Activated naive CD8-positive, alpha-beta T cell treated with anti-CD3 and anti-CD28 coated beads for 36 hours (primary cell): ENCODE data around the gene CLPSL2. TPM values are rescaled to one million over a fixed set of nuclear protein-coding genes. Genes with fewer than 3 reads are reported as not detected.

Source experiments
- DNase-seq: peaks from one replicate; pipeline ENCODE4 v3.0.0; 2021
- H3K27ac Mint-ChIP-seq: one replicate; pipeline ENCODE4 v1.8.0; 2022; ENCODE audit warnings: mild to moderate bottlenecking, moderate library complexity, mixed read lengths
- H3K27me3 Mint-ChIP-seq: one replicate; pipeline ENCODE4 v1.8.0; 2022; ENCODE audit warnings: mild to moderate bottlenecking, mixed read lengths
- H3K36me3 Mint-ChIP-seq: one replicate; pipeline ENCODE4 v1.8.0; 2021; ENCODE audit warnings: mild to moderate bottlenecking, mixed read lengths
- H3K4me1 Mint-ChIP-seq: one replicate; pipeline ENCODE4 v1.8.0; 2021; ENCODE audit warnings: mixed read lengths
- H3K4me3 Mint-ChIP-seq: one replicate; pipeline ENCODE4 v1.8.0; 2022; ENCODE audit warnings: mild to moderate bottlenecking, moderate library complexity, mixed read lengths
- H3K9me3 Mint-ChIP-seq: one replicate; pipeline ENCODE4 v1.8.0; 2022; ENCODE audit warnings: mixed read lengths
- total RNA-seq, 2 experiments: library from RNA; stranded (reverse); gene quantifications; one replicate each; pipeline ENCODE4 v1.2.3, GENCODE V29; 2021

CLPSL2 gene
- total RNA-seq, 2 experiments from 2014 or later: not detected

DNA sequence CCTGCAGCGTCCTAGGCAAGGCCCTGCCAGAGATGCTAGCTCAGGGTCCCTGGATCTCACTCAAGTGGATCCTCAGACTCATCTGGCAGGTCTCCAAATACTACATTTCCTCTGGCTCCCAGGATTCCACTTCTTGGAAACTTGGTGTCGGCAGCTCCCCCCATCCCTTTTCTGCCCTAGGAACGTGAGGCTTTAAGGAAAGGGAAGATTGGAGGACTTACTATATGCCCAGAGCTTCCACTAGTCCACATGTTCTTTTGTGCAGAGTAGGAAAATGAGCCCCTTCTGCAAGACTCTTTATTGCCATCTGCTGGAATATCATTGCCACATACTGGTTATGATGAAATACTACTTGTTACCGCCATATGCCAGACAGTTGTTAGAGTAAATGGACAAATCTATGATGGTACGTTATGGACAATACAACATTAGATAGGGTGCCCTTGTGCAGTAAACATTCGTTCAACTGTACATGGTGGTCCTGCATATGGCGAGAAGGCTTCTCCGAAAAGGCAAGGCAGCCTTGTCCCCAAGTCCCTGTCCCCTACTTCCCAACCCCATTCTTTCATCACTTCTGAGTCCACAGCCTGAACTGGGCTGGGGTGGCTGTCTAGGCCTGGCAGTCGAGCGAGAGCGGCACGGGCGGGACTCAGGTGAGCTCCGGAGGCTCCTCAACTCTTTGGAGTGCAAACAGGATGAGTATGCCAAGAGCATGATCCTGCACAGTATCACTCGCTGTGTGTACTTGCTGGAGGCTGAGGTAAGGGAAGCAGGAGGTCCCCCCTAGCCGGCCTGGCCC is 38.8 kb upstream of the CLPSL2 start:
- peak overlapping the region; percentile 83 for H3K27ac Mint-ChIP-seq
- peak overlapping the region; percentile 38 for H3K4me3 Mint-ChIP-seq
- H3K9me3 Mint-ChIP-seq: no peaks in the 10 kb centered on the region
- H3K27me3 Mint-ChIP-seq: no peaks in the 10 kb centered on the region
- H3K36me3 Mint-ChIP-seq: peaks cover 5% of the 10 kb centered on the region
- peaks cover 28% of the 10 kb centered on the region for H3K4me1 Mint-ChIP-seq
- no peak for DNase-seq

DNA sequence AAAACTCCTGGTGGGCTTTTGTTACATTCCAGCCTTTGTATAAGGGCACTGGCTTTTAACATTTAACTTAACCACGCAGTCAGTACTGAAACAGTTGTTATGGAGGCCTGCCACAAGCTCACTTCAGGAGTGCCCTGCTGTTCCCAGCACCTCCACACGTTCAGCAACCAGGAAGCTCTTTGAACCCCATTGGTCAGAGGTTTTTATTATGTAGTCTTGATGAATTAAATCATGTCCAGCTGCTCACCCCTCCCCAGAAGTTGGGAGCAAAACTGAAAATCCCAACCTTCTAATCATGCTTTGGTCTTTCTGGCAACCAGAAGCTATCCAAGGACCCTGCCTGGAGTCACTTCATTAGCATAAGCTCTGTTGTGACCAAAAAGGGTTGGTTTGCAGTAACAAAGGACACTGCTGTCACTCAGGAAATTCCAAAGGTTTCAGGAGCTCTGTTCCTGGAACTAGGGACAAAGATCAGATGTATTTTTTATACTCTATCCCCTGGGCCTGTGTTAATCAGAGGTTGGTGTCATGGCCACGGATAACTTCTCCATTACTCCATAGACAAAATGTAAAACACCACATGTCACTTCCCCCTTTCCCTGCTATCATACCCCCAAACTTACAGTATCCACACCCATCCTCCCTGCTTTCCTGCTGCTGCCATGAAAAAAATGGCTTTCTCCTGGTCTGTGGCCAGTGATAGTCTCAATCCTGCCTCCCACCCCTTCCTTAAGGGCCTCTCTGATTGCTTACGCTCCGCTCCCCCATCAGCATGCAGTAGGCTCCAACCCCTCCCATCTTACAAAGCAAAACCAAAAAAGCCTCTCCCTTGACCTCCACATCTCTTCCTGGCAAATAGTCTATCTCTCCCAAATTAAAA is 36.5 kb upstream of the CLPSL2 start:
- H3K27me3 Mint-ChIP-seq: no peaks in the 10 kb centered on the region
- no peaks in the 10 kb centered on the region for H3K36me3 Mint-ChIP-seq
- no peak overlapping the region for H3K4me3 Mint-ChIP-seq
- peaks cover 14% of the 10 kb centered on the region for H3K4me1 Mint-ChIP-seq
- no peaks in the 10 kb centered on the region for H3K9me3 Mint-ChIP-seq
- DNase-seq: no peak
- no peak overlapping the region for H3K27ac Mint-ChIP-seq

DNA sequence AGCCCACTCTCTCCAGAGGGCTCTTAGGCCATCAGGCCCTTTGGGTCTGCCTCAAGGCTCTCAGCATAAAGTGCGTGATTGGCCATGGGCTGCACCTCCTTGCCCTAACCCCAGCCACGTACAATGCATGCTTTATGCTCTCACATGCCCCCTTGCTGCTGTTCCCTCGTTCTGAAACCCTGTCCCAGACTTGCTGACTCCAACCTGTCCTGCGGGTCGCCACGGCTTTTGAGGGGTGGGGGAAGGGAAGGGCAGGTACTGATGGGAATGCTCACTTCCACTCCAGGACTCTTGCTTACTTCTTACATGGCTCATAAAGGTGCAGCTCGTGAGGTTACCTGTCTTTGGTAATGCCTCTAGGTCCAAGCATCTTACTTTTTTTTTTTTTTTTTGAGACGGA is 33.6 kb upstream of the CLPSL2 start:
- Mint-ChIP-seq H3K9me3 (peaks cover 3% of the 10 kb centered on the region), H3K27me3 (no peaks in the 10 kb centered on the region), H3K36me3 (no peaks in the 10 kb centered on the region), H3K27ac (no peak overlapping the region), H3K4me1 (peaks cover under 1% of the 10 kb centered on the region), H3K4me3 (no peak overlapping the region)
- no peak for DNase-seq

DNA sequence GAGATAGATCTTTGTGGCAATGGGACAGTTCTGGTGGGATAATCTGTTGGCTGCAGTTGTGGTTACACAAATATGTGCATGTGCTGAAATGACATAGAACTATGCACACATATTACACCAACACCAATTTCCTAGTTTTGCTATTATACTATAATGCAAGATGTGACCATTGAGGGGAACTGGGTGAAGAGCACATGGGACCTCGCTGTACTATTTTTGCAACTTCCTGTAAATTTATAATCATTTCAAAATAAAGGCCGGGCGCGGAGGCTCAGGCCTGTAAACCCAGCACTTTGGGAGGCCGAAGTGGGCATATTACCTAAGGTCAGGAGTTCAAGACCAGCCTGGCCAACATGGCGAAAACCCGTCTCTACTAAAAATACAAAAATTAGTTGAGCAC is 30.9 kb upstream of the CLPSL2 start:
- H3K4me1 Mint-ChIP-seq: peaks cover 1% of the 10 kb centered on the region
- H3K27me3 Mint-ChIP-seq: no peaks in the 10 kb centered on the region
- no peak overlapping the region for H3K4me3 Mint-ChIP-seq
- no peak overlapping the region for H3K27ac Mint-ChIP-seq
- DNase-seq: no peak
- peaks cover 2% of the 10 kb centered on the region for H3K36me3 Mint-ChIP-seq
- H3K9me3 Mint-ChIP-seq: peaks cover 7% of the 10 kb centered on the region

DNA sequence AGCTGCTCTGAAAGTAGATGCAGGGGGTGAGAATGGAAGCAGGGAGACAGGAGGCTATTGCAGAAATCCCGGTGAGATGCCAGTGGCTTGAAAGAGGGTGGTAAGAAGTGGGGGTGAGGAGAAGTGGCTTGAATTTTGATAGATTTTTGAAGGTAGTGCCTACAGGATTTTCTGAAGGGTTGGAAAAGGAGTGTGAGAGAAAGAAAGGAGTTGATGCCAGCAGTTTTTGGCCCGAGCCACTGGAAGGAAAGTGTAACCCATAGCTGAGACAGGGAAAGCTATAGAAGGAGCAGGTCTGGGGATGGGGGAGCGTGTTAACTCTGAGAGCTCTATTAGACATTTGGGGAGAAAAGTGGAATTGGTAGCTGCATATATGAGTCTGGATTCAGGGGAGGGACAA is 29.9 kb upstream of the CLPSL2 start:
- DNase-seq: no peak
- Mint-ChIP-seq H3K27me3 (no peaks in the 10 kb centered on the region), H3K36me3 (peaks cover 2% of the 10 kb centered on the region), H3K4me3 (no peak overlapping the region), H3K4me1 (peaks cover 2% of the 10 kb centered on the region), H3K27ac (no peak overlapping the region), H3K9me3 (peaks cover 7% of the 10 kb centered on the region)

DNA sequence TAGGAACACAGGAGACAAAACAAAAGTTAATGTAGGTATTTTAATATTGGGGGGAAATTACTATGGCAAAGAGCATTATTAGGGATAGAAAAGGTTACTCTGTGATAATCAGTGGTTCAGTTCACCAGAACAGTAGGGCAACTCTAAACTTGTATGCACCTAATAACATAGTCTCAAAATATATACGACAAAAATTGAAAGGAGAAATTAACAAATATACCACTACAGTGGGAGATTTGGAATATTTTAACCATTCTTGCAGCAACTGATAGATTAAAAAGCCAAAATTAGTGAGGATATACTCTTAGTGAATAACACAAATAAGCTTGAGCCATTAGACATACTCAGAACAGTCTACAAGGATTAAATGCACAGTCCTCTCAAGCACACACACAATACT is 28.5 kb upstream of the CLPSL2 start:
- H3K36me3 Mint-ChIP-seq: peaks cover 2% of the 10 kb centered on the region
- H3K27ac Mint-ChIP-seq: no peak overlapping the region
- no peak for DNase-seq
- peaks cover 7% of the 10 kb centered on the region for H3K9me3 Mint-ChIP-seq
- H3K4me1 Mint-ChIP-seq: peaks cover 2% of the 10 kb centered on the region
- no peaks in the 10 kb centered on the region for H3K27me3 Mint-ChIP-seq
- no peak overlapping the region for H3K4me3 Mint-ChIP-seq

DNA sequence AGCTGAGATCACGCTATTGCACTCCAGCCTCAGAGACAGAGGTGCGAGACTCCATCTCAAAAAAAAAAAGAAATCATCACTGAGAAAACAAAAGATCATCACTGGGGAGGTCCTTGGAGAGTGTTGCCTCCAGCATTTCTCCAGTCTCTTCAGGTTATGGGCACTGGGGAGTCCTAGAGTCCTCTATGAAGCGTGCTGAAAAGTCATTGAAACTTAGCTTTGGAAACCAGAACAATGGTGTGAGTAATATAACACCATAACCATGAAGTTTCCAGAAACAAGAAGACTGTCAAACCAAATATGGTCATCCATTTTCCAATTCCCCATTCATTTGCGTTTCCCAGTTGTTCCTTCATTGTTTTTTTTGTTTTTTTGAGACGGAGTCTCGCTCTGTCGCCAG is 25.8 kb upstream of the CLPSL2 start:
- Mint-ChIP-seq H3K4me3 (no peak overlapping the region), H3K27me3 (no peaks in the 10 kb centered on the region), H3K9me3 (peaks cover 7% of the 10 kb centered on the region), H3K36me3 (peaks cover 2% of the 10 kb centered on the region), H3K27ac (no peak overlapping the region), H3K4me1 (peaks cover 2% of the 10 kb centered on the region)
- DNase-seq: no peak

DNA sequence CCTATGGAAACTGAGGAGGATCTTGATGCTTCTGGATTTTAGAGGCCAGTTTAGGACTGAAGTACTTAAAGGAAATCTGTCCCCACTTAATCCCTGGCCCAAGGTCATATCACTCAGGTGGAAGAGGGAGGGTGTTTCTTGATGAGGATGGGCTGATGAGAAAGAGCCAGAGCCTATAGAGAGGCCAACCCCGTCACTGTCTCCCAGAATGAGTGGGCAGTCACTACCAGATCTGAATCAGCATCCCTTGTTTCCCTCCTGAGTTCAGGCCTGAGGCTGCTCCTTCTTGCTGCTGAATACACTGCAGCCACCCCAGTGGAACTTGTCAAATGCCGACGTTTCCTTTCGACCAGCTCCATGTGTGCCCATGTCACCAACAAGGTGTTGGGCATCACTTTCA is 24.8 kb upstream of the CLPSL2 start:
- Mint-ChIP-seq H3K4me3 (no peak overlapping the region), H3K4me1 (peaks cover 2% of the 10 kb centered on the region), H3K27me3 (no peaks in the 10 kb centered on the region), H3K36me3 (peaks cover 2% of the 10 kb centered on the region), H3K9me3 (peaks cover 7% of the 10 kb centered on the region), H3K27ac (no peak overlapping the region)
- DNase-seq: no peak

DNA sequence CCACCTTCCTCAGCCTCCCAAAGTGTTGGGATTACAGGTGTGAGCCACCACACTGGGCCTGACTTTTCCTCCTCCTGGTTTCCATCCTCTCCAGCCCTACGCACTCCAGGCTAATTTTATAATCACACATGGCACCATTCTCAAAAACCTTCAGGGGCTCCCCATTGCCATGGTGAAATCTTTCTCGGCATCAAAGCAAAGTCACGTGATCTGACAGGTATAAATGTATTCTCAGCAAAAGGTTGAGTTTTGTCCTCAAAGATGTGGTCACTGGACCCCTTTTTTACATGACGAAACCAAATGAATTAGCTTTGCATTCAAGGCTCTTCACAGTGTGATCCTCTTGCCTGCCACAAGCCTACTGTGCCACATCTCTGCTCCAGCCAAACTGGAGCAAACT is 24.1 kb upstream of the CLPSL2 start:
- Mint-ChIP-seq H3K36me3 (peaks cover 2% of the 10 kb centered on the region), H3K4me1 (peaks cover 2% of the 10 kb centered on the region), H3K9me3 (peaks cover 7% of the 10 kb centered on the region), H3K27me3 (no peaks in the 10 kb centered on the region), H3K4me3 (no peak overlapping the region), H3K27ac (no peak overlapping the region)
- no peak for DNase-seq

DNA sequence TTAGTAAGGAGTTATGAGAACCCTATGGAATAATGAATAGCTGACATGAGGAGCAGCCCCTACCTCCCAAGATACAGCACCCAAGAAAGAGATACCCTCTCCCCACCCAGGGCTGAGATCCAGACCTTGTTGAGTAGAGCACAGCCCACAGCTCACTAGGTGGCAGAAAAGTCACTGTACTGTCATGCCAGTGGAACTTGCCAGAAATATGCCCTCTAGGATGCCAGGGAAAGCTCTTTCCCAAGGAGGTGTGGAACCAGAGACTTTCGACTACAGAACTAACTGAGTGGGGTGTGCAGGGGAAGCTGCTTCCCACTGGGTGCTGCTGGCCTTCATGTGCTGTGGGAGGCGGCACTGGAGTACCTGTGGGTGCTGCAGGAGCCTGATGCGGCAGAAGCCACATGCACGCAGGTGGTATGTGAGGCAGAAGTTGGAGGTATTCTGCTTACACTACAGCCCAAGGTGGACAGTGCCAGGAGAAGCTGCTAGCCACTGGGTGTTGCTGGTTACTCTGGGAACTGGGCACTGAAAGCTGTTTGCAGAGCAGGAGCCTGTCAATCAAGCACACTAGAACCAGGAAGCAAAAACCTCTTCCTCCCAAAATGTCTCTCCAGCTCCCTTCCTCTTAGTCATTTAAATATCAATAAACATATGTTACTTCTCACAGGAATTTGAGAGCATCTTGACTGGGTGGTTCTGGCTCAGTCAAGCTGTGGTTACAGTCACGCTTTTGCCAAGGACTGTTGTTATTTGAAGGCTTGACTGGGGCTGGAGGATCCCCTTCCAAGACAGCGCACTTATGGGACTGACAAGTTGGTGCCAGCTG is 21.7 kb upstream of the CLPSL2 start:
- Mint-ChIP-seq H3K9me3 (no peaks in the 10 kb centered on the region), H3K27me3 (peaks cover 15% of the 10 kb centered on the region), H3K36me3 (no peaks in the 10 kb centered on the region), H3K4me3 (no peak overlapping the region), H3K27ac (no peak overlapping the region), H3K4me1 (peaks cover 2% of the 10 kb centered on the region)
- DNase-seq: no peak

DNA sequence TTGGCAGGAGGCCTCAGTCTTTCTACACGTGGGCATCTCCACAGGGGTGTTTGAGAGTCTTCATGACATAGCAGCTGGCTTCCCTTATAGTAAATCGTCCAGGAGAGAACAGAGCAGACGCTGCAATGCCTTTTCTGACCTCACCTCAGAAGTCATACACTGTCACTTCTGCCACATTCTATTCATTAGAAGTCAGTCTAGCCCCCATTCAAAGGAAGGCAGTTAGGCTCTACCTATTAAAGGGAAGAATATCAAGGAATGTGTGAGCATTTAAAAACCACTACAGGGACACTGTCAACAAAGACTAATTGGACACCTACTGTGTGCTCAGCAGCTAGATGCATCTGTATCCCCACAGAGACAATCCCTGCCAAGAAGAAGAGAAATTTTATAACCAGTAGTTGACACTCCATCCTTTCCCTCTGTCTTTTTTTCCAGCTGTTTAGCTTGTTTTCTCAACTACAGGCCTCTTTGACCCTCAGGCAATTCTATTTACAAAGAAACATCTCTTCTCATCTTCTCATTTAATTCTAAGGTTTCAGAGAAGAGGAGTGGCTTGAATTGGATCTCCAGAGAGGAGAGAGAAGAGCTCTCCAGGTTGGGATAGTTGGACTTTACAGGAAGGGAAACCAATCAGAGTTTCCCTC is 21.0 kb upstream of the CLPSL2 start:
- no peaks in the 10 kb centered on the region for H3K36me3 Mint-ChIP-seq
- peaks cover 2% of the 10 kb centered on the region for H3K4me1 Mint-ChIP-seq
- peaks cover 23% of the 10 kb centered on the region for H3K27me3 Mint-ChIP-seq
- no peak overlapping the region for H3K4me3 Mint-ChIP-seq
- no peaks in the 10 kb centered on the region for H3K9me3 Mint-ChIP-seq
- no peak for DNase-seq
- no peak overlapping the region for H3K27ac Mint-ChIP-seq

DNA sequence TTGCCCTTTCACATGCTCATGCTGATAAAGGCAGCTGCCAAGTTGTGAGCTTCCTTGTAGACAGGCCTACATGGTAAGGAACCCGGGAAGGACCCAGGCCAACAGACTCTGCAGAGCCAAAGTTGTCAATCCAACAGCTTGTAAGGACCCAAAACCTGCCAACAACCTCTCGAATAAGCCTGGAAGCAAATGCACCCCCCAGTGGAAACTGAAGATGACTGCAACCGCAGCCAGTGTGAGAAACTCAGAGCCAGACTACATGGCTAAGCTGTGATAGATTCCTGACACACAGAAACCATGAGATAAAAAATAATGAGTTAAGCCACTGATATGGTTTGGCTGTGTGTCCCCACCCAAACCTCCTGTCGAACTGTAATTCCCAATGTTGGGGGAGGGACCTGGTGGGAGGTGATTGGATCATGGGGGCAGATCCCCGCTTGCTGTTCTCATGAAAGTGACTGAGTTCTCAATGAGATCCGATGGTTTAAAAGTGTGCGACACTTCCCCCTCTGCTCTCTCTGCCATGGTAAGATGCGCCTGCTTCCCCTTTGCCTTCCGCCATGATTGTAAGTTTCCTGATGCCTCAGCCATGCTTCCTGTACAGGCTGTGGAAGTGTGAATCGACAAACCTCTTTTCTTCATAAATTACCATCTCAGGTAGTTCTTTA is 18.8 kb upstream of the CLPSL2 start:
- Mint-ChIP-seq H3K4me3 (no peak overlapping the region), H3K27me3 (peaks cover 41% of the 10 kb centered on the region), H3K27ac (no peak overlapping the region), H3K4me1 (no peaks in the 10 kb centered on the region), H3K9me3 (no peaks in the 10 kb centered on the region), H3K36me3 (no peaks in the 10 kb centered on the region)
- DNase-seq: no peak

DNA sequence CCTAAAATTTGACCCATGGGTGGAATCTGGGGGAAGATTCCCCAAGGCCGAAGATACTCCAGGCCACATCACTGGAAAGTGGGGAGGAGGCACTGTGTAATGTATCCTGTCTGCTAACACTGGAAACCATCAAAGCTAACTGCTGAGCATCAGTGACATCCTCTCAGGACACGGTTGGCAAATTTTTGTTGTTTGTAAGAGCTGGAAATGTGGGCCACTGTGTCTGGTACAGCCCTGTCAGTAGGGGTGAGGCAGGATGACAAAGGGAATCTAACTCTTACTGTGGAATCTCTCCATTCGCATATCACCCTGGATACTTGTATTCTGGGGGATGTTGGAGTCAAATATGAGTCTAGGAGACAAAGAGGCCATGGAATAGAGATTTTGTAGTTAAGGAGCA is 17.0 kb upstream of the CLPSL2 start:
- Mint-ChIP-seq H3K27ac (no peak overlapping the region), H3K4me3 (no peak overlapping the region)

DNA sequence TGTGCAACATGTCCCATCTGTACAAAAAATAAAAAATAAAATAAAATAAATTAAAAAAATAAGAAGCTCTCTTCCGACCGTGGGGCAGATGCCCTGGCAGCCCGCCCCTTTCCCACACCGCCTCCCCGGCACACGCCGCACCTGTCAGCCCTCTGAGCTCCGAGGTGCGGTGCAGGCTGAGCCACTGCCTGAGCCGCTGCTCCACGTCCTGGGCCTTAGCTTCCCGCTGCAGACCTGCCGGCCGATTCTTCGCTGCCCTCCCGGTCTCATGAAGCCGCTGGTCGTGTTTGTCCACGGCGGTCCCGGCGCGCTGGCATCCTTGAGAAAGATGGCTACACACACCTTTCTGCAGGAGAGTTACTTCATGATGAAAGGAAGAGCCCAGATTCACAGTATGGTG is 10.7 kb upstream of the CLPSL2 start:
- Mint-ChIP-seq H3K27ac (no peak overlapping the region), H3K4me1 (peaks cover 5% of the 10 kb centered on the region), H3K4me3 (no peak overlapping the region), H3K36me3 (no peaks in the 10 kb centered on the region), H3K9me3 (no peaks in the 10 kb centered on the region), H3K27me3 (peaks cover 38% of the 10 kb centered on the region)
- no peak for DNase-seq

More for the DNA sequence above, 17.0 kb upstream of the CLPSL2 start:
- DNase-seq: no peak
- Mint-ChIP-seq H3K27me3 (peaks cover 59% of the 10 kb centered on the region), H3K4me1 (peaks cover 5% of the 10 kb centered on the region), H3K9me3 (no peaks in the 10 kb centered on the region), H3K36me3 (no peaks in the 10 kb centered on the region)
